NB4 (cell line): ENCODE measurements around the gene CASP9.
"Not testable (repeated sequence)": the region's sequence is repeated elsewhere in the genome, so short reads cannot be mapped to it uniquely, and the experiment has no call there.

Experiments used
- CTCF ChIP-seq: IDR thresholded peaks from one replicate; pipeline ENCODE4 v1.5.1; 2012; ENCODE audit warnings: low read depth, low read length
- MAX ChIP-seq: IDR thresholded peaks from 2 replicates; pipeline ENCODE4 v1.6.1; 2011; ENCODE audit warnings: low read depth, low read length
- MYC ChIP-seq: IDR thresholded peaks from 2 replicates; pipeline ENCODE4 v1.6.1; 2011; ENCODE audit warnings: low read depth, low read length
- POLR2A ChIP-seq: IDR thresholded peaks from 2 replicates; pipeline ENCODE4 v1.6.1; 2011; ENCODE audit warnings: mild to moderate bottlenecking; ENCODE audit not compliant: insufficient read length; ENCODE audit errors: extremely low read depth

GRCh38 chr1:15463064-15463800, 60.8 kb downstream of the CASP9 start:
- not testable (repeated sequence) for TF ChIP-seq POLR2A, MAX, CTCF, MYC
